Measurements from ENCODE around the gene MEST. TPM values are rescaled to one million over a fixed set of nuclear protein-coding genes. Genes with fewer than 3 reads are reported as not detected.

The MEST gene
- total RNA-seq, 1 donor from 2014 or later = 572 TPM

- H3K4me1 Mint-ChIP-seq (ENCODE audit: unreplicated experiment) = peaks cover 50% of the 10 kb centered on the region
Observed at GRCh38 chr7:130490311-130490791, 1.5 kb upstream of the MEST start.

GRCh38 chr7:130490888-130491804 lies 739 bp upstream of the MEST start:
- TF ChIP-seq CTCF (conservative IDR thresholded peaks at IDR 0.05) = peak; percentile 83
- H3K36me3 Mint-ChIP-seq = peaks cover 34% of the 10 kb centered on the region
- peak; percentile 80 for DNase-seq (ENCODE audit: extremely low spot score, unreplicated experiment)
- no peaks in the 10 kb centered on the region for H3K9me3 Mint-ChIP-seq
- peaks cover 45% of the 10 kb centered on the region for H3K4me1 Mint-ChIP-seq (ENCODE audit: unreplicated experiment)
- peak overlapping the region; percentile 93 for H3K4me3 Mint-ChIP-seq
- H3K27me3 Mint-ChIP-seq = no peaks in the 10 kb centered on the region
- peak overlapping the region; percentile 83 for H3K27ac Mint-ChIP-seq

More at GRCh38 chr7:130490311-130490791, 1.5 kb upstream of the MEST start:
- Mint-ChIP-seq H3K27me3 (no peaks in the 10 kb centered on the region), H3K36me3 (peaks cover 26% of the 10 kb centered on the region), H3K27ac (peak overlapping the region; percentile 83), H3K9me3 (no peaks in the 10 kb centered on the region), H3K4me3 (peak overlapping the region; percentile 93)
- DNase-seq (ENCODE audit: extremely low spot score, unreplicated experiment) = no peak
- no peak for TF ChIP-seq CTCF (conservative IDR thresholded peaks at IDR 0.05)

GRCh38 chr7:130492523-130493274 lies 814 bp downstream of the MEST start:
- Mint-ChIP-seq H3K4me1 (ENCODE audit: unreplicated experiment) (peaks cover 38% of the 10 kb centered on the region), H3K4me3 (peak overlapping the region; percentile 95), H3K9me3 (no peaks in the 10 kb centered on the region), H3K27ac (peak overlapping the region; percentile 62), H3K27me3 (no peaks in the 10 kb centered on the region), H3K36me3 (peaks cover 43% of the 10 kb centered on the region)
- TF ChIP-seq CTCF (conservative IDR thresholded peaks at IDR 0.05) = no peak
- no peak for DNase-seq (ENCODE audit: extremely low spot score, unreplicated experiment)

- H3K27me3 Mint-ChIP-seq = no peaks in the 10 kb centered on the region
- H3K36me3 Mint-ChIP-seq = peaks cover 49% of the 10 kb centered on the region
- no peak for DNase-seq (ENCODE audit: extremely low spot score, unreplicated experiment)
- H3K27ac Mint-ChIP-seq = peak overlapping the region; percentile 62
- TF ChIP-seq CTCF (conservative IDR thresholded peaks at IDR 0.05) = no peak
- peak overlapping the region; percentile 95 for H3K4me3 Mint-ChIP-seq
- no peaks in the 10 kb centered on the region for H3K9me3 Mint-ChIP-seq
- H3K4me1 Mint-ChIP-seq (ENCODE audit: unreplicated experiment) = peaks cover 32% of the 10 kb centered on the region
Observed at GRCh38 chr7:130493275-130493873, 1.5 kb downstream of the MEST start.

- no peak for TF ChIP-seq CTCF (conservative IDR thresholded peaks at IDR 0.05)
- Mint-ChIP-seq H3K4me3 (peak overlapping the region; percentile 95), H3K4me1 (ENCODE audit: unreplicated experiment) (peaks cover 21% of the 10 kb centered on the region), H3K36me3 (peaks cover 51% of the 10 kb centered on the region), H3K27me3 (no peaks in the 10 kb centered on the region), H3K9me3 (no peaks in the 10 kb centered on the region), H3K27ac (peak overlapping the region; percentile 62)
- DNase-seq (ENCODE audit: extremely low spot score, unreplicated experiment) = no peak
Observed at GRCh38 chr7:130494431-130494858, 2.6 kb downstream of the MEST start.
